ENCODE measurements around the gene CHKB. TPM values are rescaled to one million over a fixed set of nuclear protein-coding genes. Genes with fewer than 3 reads are reported as not detected.

Gene CHKB
- total RNA-seq, 2 donors from 2014 or later, result 43.3 to 122 TPM

DNA sequence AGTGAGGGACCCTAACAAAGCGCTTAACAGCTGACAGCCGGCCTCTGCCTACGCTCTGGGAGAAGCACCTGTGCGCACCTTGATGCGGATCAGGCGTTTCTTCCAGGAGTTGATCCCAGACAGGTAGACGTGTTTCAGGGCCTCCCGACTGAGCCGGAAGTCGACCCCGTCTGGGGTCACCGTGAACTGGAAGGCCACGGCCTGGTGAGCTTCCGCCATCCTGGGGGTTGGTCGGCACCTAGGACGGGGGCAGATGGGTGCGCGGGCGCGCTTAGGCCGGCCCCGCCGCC, 5.0 kb downstream of the CHKB start:
- Histone ChIP-seq H3K4me1 (peaks cover 25% of the 10 kb centered on the region), H3K27me3 (no peaks in the 10 kb centered on the region), H3K9me3 (no peaks in the 10 kb centered on the region), H3K36me3 (replicated peaks in 1 of 2; ENCODE audit: insufficient read depth in 1 of 2, low read depth in 2 of 2) (no peaks in the 10 kb centered on the region), H3K4me3 (no peak overlapping the region), H3K27ac (no peak overlapping the region)
- intact Hi-C loops (cut with DNase I), result no loop called here
- TF ChIP-seq POLR2A (IDR thresholded peaks at IDR 0.05), result no peak
- TF ChIP-seq CTCF (IDR thresholded peaks at IDR 0.05), result no peak
- WGBS, 2 donors, result 77 to 97% methylated on average over 5 to 19 of the region's 23 CpGs
- no peak for ATAC-seq
- no peak for DNase-seq

- Histone ChIP-seq H3K9me3 (no peaks in the 10 kb centered on the region), H3K4me3 (no peak overlapping the region), H3K4me1 (peaks cover 25% of the 10 kb centered on the region), H3K27me3 (no peaks in the 10 kb centered on the region), H3K36me3 (replicated peaks in 1 of 2; ENCODE audit: insufficient read depth in 1 of 2, low read depth in 2 of 2) (no peaks in the 10 kb centered on the region), H3K27ac (no peak overlapping the region)
- TF ChIP-seq CTCF (IDR thresholded peaks at IDR 0.05) (no peak), POLR2A (IDR thresholded peaks at IDR 0.05) (no peak)
- intact Hi-C loops (cut with DNase I), result no loop called here
- 84 to 89% methylated on average over 14 to 18 of the region's 18 CpGs for WGBS, 2 donors
- DNase-seq (no peak), ATAC-seq (no peak)
Measured at GRCh38 chr22:50576806-50577696, 5.6 kb downstream of the CHKB start.

DNA sequence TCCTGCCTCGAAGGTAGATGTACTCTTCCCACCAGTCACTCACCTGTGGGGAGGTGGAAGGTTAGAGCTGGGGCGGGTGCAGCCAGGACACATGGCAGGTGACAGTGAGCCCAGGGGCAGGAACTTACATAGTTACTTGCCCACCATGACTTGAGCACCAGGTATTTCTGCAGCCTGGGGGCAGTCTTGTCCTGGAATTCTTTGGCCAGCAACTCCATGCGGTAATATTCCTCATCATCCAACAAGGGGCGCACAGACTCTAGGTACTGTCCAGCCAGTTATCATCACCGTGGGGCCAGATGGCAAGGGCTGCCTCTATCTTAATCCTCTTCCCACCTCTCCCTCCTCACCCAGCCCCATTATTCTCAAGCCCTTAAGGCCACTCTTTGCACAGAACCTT, 6.6 kb downstream of the CHKB start:
- no peaks in the 10 kb centered on the region for H3K36me3 ChIP-seq (replicated peaks in 1 of 2; ENCODE audit: insufficient read depth in 1 of 2, low read depth in 2 of 2)
- ATAC-seq, result no peak
- intact Hi-C loops (cut with DNase I), result no loop called here

GRCh38 chr22:50575426-50575941, 7.2 kb downstream of the CHKB start:
- Histone ChIP-seq H3K36me3 (replicated peaks in 1 of 2; ENCODE audit: insufficient read depth in 1 of 2, low read depth in 2 of 2) (no peaks in the 10 kb centered on the region), H3K27me3 (no peaks in the 10 kb centered on the region), H3K4me1 (peaks cover 14% of the 10 kb centered on the region), H3K27ac (no peak overlapping the region), H3K4me3 (no peak overlapping the region), H3K9me3 (no peaks in the 10 kb centered on the region)
- WGBS, 2 donors, result 51 to 82% methylated on average over 4 to 8 of the region's 8 CpGs
- TF ChIP-seq POLR2A (IDR thresholded peaks at IDR 0.05) (no peak), CTCF (IDR thresholded peaks at IDR 0.05) (no peak)
- no peak for DNase-seq
- no peak for ATAC-seq
- intact Hi-C loops (cut with DNase I), result no loop called here

More for the DNA sequence above, 6.6 kb downstream of the CHKB start:
- H3K4me3 ChIP-seq, result no peak overlapping the region
- 50 to 66% methylated on average over 4 to 5 of the region's 5 CpGs for WGBS, 2 donors
- DNase-seq, result peak in 2 of 4 donors; percentile 28 to 34
- H3K27ac ChIP-seq, result no peak overlapping the region
- no peaks in the 10 kb centered on the region for H3K27me3 ChIP-seq
- H3K9me3 ChIP-seq, result no peaks in the 10 kb centered on the region
- peaks cover 15% of the 10 kb centered on the region for H3K4me1 ChIP-seq
- peak in 4 of 7 experiments; percentile 26 to 44 (median 33) for TF ChIP-seq CTCF (IDR thresholded peaks at IDR 0.05)
- no peak for TF ChIP-seq POLR2A (IDR thresholded peaks at IDR 0.05)

DNA sequence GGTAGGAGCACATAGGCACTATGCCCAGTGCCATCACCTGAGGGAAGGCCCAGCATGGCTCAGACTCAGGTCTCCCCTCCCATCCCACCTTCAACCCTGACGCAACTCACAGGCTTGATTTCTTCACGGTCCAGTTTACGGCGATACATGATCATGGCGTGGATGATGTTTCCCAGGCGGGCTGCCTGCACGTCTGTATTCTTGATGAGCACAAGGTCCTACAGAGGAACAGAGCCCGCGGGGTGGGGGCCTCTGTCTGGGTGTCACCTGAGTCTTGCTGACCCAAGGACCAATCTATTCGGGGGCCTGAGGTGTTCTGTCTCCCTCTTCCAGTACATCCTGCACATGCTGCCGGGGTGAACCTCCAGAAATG, 8.3 kb downstream of the CHKB start:
- no peaks in the 10 kb centered on the region for H3K27me3 ChIP-seq
- ATAC-seq (no peak), DNase-seq (no peak)
- no peaks in the 10 kb centered on the region for H3K36me3 ChIP-seq (replicated peaks in 1 of 2; ENCODE audit: insufficient read depth in 1 of 2, low read depth in 2 of 2)
- no peaks in the 10 kb centered on the region for H3K9me3 ChIP-seq
- H3K4me1 ChIP-seq, result peaks cover 21% of the 10 kb centered on the region
- WGBS, 2 donors, result 86 to 87% methylated on average over 9 to 11 of the region's 11 CpGs
- no peak overlapping the region for H3K4me3 ChIP-seq
- TF ChIP-seq POLR2A (IDR thresholded peaks at IDR 0.05) (no peak), CTCF (IDR thresholded peaks at IDR 0.05) (no peak)
- H3K27ac ChIP-seq, result no peak overlapping the region
- intact Hi-C loops (cut with DNase I), result no loop called here

All from body of pancreas (tissue), 4 donors.